IMR-90 (cell line): ENCODE results near the gene ETS1.

Experiments
- CTCF ChIP-seq: conservative IDR thresholded peaks from 2 replicates; pipeline ENCODE4 v1.5.1; 2012; ENCODE audit warnings: mild to moderate bottlenecking, low read depth, low read length, improper control_type of control experiment
- ELK1 ChIP-seq: fragments of 150-350 bp; IDR thresholded peaks from 2 replicates; pipeline ENCODE4 v1.6.1; 2016; ENCODE audit warnings: low read depth, mild to moderate bottlenecking, low read length, moderate library complexity, borderline replicate concordance
- MXI1 ChIP-seq: IDR thresholded peaks from 2 replicates; pipeline ENCODE4 v1.6.1; 2012; ENCODE audit warnings: low read depth, mild to moderate bottlenecking, low read length, moderate library complexity, borderline replicate concordance
- POLR2A ChIP-seq: IDR thresholded peaks from 2 replicates; pipeline ENCODE4 v1.6.1; 2012; ENCODE audit warnings: mild to moderate bottlenecking, low read depth, low read length
- RAD21 ChIP-seq: IDR thresholded peaks from 2 replicates; pipeline ENCODE4 v1.6.1; 2012; ENCODE audit warnings: low read length, improper control_type of control experiment
- RCOR1 ChIP-seq: IDR thresholded peaks from 2 replicates; pipeline ENCODE4 v1.6.1; 2012; ENCODE audit warnings: mild to moderate bottlenecking, low read length, improper control_type of control experiment; ENCODE audit not compliant: insufficient replicate concordance
- USF2 ChIP-seq: fragments of 150-350 bp; IDR thresholded peaks from 2 replicates; pipeline ENCODE4 v1.6.1; 2017; ENCODE audit warnings: mild to moderate bottlenecking, antibody characterized with exemption, low read length, low read depth

- TF ChIP-seq POLR2A (no peak), CTCF (no peak), ELK1 (no peak), USF2 (no peak), MXI1 (no peak), RAD21 (no peak), RCOR1 (no peak)
Observed at GRCh38 chr11:128483211-128483788, 104.1 kb downstream of the ETS1 start.
